SU-DHL-6 (cell line): ENCODE measurements around the gene SEC16A.

Experiments
- CTCF ChIP-seq: fragments of 200-600 bp; sonication (generic); IDR thresholded peaks from one replicate; pipeline ENCODE4 v1.5.1; 2017; ENCODE audit warnings: antibody characterized with exemption, mild to moderate bottlenecking, low read length, moderate library complexity; ENCODE audit not compliant: insufficient read depth, poor library complexity, severe bottlenecking
- EZH2phosphoT487 ChIP-seq: fragments of 200-600 bp; sonication (generic), shearing (Covaris generic); conservative IDR thresholded peaks from 2 replicates; pipeline ENCODE4 v1.6.1; 2018; ENCODE audit warnings: mild to moderate bottlenecking, antibody characterized with exemption, low read length, moderate library complexity, mixed read lengths

GRCh38 chr9:136441191-136441680 is 41.6 kb downstream of the SEC16A start:
- TF ChIP-seq CTCF (no peak), EZH2phosphoT487 (no peak)
